Keratinocyte (primary cell): ENCODE results near the gene GNAT3.

Experiments
- EZH2 ChIP-seq: IDR thresholded peaks from one replicate; pipeline ENCODE4 v1.6.1; 2012; ENCODE audit warnings: inconsistent platforms, mild to moderate bottlenecking, low read length, moderate library complexity
- TF ChIP-seq, protein P1 (sequence below), 3 experiments: IDR thresholded peaks in 1 of 3; conservative IDR thresholded peaks in 1 of 3; optimal IDR thresholded peaks in 1 of 3; 2 replicates in 2 of 3; 3 replicates in 1 of 3; pipeline versions ENCODE3 to v1.5.1; 2011; ENCODE audit warnings: low read length in 3 of 3, mild to moderate bottlenecking in 3 of 3, moderate library complexity in 2 of 3, control low read depth in 1 of 3, inconsistent platforms in 1 of 3; ENCODE audit not compliant: insufficient read depth in 2 of 3; ENCODE audit errors: extremely low read depth in 1 of 3

- TF ChIP-seq, protein P1, sequence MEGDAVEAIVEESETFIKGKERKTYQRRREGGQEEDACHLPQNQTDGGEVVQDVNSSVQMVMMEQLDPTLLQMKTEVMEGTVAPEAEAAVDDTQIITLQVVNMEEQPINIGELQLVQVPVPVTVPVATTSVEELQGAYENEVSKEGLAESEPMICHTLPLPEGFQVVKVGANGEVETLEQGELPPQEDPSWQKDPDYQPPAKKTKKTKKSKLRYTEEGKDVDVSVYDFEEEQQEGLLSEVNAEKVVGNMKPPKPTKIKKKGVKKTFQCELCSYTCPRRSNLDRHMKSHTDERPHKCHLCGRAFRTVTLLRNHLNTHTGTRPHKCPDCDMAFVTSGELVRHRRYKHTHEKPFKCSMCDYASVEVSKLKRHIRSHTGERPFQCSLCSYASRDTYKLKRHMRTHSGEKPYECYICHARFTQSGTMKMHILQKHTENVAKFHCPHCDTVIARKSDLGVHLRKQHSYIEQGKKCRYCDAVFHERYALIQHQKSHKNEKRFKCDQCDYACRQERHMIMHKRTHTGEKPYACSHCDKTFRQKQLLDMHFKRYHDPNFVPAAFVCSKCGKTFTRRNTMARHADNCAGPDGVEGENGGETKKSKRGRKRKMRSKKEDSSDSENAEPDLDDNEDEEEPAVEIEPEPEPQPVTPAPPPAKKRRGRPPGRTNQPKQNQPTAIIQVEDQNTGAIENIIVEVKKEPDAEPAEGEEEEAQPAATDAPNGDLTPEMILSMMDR (optimal IDR thresholded peaks at IDR 0.05 in 1 of 3, IDR thresholded peaks at IDR 0.05 in 1 of 3, conservative IDR thresholded peaks at IDR 0.05 in 1 of 3; ENCODE audit: extremely low read depth in 1 of 3, insufficient read depth in 2 of 3, low read length in 3 of 3) = no peak
- no peak for TF ChIP-seq EZH2
Observed at GRCh38 chr7:80460857-80461256, 51.0 kb downstream of the GNAT3 start.
